NCI-H1048 (cell line): Measurements from ENCODE around the gene PKN2.
A peak's percentile ranks its signal among the peaks of the same experiment; 100 is the strongest.

Experiments
- DNase-seq: peaks from one replicate; lab custom pipeline; 2025; lab: John Stamatoyannopoulos, UW

Gene PKN2

GRCh38 chr1:88683541-88684481 is at the start of gene PKN2:
PKN2 (plus strand) TSS chr1:88684273; CDS start chr1:88684581, 308 bp downstream.
- DNase-seq: peak; percentile 94

DNA sequence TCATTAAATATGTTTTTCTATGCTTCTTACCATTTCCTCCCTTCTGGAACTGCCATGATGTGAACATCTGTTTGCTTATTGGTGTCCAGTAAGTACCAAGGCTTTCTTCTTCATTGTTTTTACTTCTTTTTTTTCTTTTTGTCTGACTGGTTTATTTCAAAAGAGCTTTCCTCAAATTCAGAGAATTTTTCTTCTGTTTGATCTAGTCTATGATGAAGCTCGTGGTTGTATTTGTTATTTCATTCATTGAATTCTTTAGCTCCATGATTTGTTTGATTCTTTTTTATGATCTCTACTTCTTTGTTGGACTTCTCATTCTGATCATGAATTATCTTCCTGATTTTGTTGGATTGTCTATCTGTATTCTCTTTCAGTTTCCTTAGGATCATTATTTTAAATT is 49.5 kb upstream of the PKN2 start:
- no peak for DNase-seq

- no peak for DNase-seq
Measured at GRCh38 chr1:88640060-88640459, 44.0 kb upstream of the PKN2 start.

- DNase-seq: no peak
Measured at GRCh38 chr1:88645886-88646285, 38.2 kb upstream of the PKN2 start.

GRCh38 chr1:88646476-88647248 is 37.4 kb upstream of the PKN2 start:
- DNase-seq: no peak

DNA sequence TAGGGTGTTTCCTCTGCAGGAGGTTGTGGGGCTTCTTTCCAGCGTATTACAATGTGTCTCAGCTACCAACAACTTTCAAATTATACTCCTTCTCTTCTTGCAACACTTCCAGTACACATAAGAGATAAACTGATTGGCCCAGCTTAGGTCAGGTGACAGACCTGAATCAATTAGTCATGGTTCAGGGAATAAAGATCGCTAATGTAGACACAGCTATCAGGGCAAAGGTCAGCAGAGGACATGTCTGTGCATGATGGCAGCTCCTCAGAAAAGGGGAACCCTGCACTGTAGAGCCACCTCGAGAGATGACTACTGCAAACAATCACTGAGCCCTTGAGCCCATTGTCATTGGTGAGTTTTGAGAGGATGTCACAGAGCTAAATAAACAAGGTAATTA is 36.8 kb upstream of the PKN2 start:
- DNase-seq: no peak

GRCh38 chr1:88647749-88648415 is 36.2 kb upstream of the PKN2 start:
- no peak for DNase-seq

- DNase-seq: no peak
Measured at GRCh38 chr1:88648706-88649105, 35.4 kb upstream of the PKN2 start.

DNA sequence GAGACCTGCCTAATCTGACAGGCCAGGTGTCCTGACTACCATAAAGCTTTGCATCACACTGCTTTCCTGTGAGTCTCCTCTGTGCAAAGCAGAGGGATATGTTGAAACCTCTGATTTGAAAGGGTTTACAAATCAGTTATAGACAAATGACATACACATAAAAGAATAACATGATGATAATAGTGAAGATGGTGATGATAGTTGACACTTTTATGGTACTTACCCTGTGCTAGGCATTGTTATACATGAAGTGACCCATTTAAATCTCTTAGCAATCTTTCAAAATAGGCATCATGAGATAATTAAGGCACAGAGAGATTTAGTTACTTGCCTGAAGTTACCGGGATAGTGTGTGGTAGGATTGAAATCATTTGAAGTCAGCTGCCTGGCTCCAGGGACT is 34.1 kb upstream of the PKN2 start:
- DNase-seq: no peak

DNA sequence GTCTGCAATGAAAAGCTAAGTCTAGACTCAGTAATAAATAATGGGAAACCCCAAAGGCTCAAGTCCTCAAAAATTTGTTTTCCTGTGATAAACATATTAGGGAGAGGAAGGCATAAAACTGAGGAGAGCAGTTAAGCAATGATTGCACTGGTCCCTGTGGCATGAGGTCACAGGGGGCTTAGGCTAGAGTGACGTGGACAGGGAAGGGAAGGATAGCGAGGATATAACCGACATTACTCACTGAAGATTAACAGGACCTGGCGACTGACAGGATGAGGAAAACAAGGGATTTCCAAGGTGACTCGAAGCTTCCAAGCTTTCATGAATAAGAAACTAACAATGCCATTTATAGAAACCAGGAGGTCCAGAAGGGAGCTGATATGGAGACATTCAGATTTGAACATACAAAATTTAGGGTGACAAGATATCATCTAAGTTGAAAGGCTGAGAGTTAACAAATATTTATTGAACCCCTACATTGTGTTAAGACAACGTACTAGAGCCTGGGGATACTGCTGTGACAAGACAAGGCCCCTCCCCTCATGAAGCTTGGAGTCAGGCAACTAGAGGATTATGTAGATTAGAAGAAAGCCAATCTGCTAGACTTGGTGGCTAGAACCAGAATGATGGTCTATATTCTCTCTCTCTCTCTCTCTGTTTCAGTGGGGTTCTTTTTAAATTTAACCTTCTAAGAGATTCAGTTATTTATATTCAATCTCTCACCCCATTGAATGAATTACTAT is 33.2 kb upstream of the PKN2 start:
- no peak for DNase-seq

DNA sequence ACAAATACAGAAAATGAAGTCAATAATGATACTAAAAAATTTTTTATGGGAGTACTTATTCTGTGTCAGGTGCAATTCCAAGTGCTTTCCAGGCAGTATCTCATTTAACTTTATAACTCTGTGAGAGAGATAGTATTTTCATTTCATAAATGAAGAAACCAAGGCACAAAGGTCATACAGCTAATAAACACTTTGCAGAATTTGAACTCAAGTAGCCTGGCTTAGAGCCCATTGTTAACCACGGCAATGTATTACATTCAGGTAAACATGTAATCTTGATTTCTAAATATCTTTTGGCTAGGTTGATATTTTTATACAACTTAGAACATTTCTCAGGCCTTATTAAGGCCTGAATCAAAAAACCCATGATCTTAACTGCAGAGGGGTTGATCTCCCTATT is 28.9 kb upstream of the PKN2 start:
- DNase-seq: no peak

GRCh38 chr1:88655685-88656299 is 28.3 kb upstream of the PKN2 start:
- no peak for DNase-seq

DNA sequence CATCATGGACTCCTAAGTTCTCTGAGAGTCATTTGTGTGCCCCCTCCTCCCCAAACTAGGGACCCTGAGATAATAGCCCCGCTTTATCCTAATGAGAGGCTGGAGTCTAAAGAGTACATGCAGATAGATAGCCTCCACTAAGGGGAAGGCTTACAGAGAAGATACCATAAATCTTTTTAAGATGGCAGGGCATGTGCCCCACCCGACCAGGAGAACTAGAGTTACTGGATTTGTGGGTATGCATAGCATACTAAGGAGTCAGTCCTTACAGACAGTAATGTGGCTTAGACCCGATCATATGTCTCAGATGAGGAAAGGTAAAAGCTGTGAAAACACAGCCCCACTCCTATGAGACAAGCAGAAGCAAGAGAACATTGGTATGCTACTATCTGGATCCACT is 25.7 kb upstream of the PKN2 start:
- DNase-seq: no peak

- no peak for DNase-seq
Measured at GRCh38 chr1:88659552-88659951, 24.5 kb upstream of the PKN2 start.

GRCh38 chr1:88661188-88661587 is 22.9 kb upstream of the PKN2 start:
- DNase-seq: no peak

DNA sequence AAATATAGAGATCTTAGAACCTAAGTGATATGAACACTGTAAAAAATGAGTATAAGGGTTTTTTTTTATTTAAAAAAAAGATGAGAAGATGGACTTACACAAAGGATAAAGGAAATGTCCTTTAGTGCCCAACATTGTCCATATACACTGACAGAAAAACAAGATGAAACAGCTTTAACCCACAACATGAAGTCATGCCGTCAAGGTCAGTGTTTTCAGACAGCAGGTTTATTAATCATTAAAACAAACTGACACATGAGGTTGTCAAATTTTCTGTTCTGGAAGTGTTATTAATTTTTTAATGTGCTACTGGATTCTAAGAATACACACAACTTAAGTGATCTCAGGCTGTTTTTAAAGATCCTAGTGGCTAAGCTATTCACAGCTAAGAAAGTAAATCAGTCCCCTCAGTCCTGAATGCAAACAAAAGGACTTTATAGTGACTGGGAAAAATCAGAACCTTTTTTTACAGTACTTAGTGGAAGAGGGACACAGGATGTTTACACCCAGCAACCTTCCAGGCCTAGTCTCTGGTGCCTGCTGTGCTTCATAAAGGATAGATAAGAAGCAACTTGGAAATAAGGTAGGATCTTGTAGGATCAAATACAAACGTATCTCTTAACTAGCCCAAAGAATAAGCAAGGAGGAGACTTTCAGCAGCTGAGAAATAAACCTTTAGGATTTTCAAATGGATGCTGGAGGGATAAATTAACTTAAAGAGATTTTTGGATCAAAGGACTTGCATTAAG is 21.9 kb upstream of the PKN2 start:
- DNase-seq: no peak

DNA sequence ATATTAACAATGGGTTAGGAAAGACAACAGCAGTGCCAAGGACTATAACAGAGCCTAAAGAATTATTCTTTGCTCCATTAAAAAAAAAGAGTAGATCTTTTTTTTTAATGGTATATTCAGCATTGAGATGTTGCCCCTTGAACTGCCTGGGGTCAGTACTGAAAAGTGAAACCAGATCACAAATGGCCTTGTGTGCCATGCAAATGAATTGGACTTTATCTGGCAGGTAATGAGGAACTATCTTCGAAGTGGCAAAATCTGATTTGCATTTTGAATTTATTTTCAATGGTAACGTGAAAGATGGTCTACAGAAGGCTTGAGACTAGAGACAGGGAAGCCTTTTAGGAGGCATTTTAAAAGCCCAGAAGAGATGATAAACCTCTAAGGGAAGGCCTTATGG is 21.4 kb upstream of the PKN2 start:
- no peak for DNase-seq

DNA sequence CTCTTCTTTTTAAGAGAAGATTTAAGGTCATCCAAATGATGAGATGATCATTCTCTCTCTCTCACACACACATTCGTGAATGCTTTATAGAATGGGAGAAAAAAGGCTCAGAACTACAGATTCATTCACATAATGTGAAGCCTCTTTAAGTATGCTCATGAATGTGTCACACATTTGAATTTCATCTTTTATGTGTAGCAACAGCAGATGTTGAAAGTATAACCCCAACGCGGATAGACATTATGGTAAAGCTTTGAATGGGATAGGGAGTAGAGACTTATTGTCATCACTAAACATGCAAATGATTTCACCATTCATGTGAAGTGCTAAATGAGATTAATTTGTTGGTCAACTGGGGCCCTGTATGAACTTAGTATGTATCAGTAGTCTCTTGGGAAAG is 15.7 kb upstream of the PKN2 start:
- DNase-seq: no peak

GRCh38 chr1:88670462-88670861 is 13.6 kb upstream of the PKN2 start:
- DNase-seq: no peak

GRCh38 chr1:88673446-88673845 is 10.6 kb upstream of the PKN2 start:
- no peak for DNase-seq

- no peak for DNase-seq
Measured at GRCh38 chr1:88678405-88678804, 5.7 kb upstream of the PKN2 start.
